Fibroblast of the aortic adventitia (primary cell): ENCODE measurements around the gene RFX6. TPM values are rescaled to one million over a fixed set of nuclear protein-coding genes. Genes with fewer than 3 reads are reported as not detected.

Experiments
- DNase-seq: peaks from one replicate; pipeline ENCODE4 v3.0.0-alpha.2; 2010; ENCODE audit warnings: low read depth
- H3K4me3 ChIP-seq: 2 replicates; pipeline ENCODE4 v1.5.1; 2011; ENCODE audit warnings: low read depth, mild to moderate bottlenecking, control low read depth, low read length, moderate library complexity
- CTCF ChIP-seq: IDR thresholded peaks from 2 replicates; pipeline ENCODE4 v1.5.1; 2011; ENCODE audit warnings: mild to moderate bottlenecking, low read length, control low read depth, inconsistent platforms; ENCODE audit not compliant: insufficient read depth
- total RNA-seq: library from RNA; depleted of rRNA; stranded (reverse); fragments of >200 nt; gene quantifications from 2 replicates; pipeline ENCODE4 v1.2.3, GENCODE V29; 2012; ENCODE audit warnings: low replicate concordance

Gene RFX6
- total RNA-seq, 1 donor: not detected

GRCh38 chr6:116979560-116979959 is 102.5 kb downstream of the RFX6 start:
- no peak overlapping the region for H3K4me3 ChIP-seq
- no peak for DNase-seq
- TF ChIP-seq CTCF: no peak

Other genes with a start within 250 kb of the RFX6 start
- 6.5 and 10.2 TPM in 2 replicates for gene ZUP1, start 208.5 kb upstream of the RFX6 start, total RNA-seq
- 8.3 and 13.2 TPM in 2 replicates for gene KPNA5, start 196.0 kb upstream of the RFX6 start, total RNA-seq
- 1.6 TPM in 1 of 2 replicates, not detected in the other for gene FAM162B, start 111.5 kb upstream of the RFX6 start, total RNA-seq
- gene GPRC6A, start 48.2 kb upstream of the RFX6 start, total RNA-seq: not detected in 2 replicates